A549 treated with RU486 at 1 μM for 4 hours (cell line): ENCODE measurements around the gene IZUMO4. TPM values are rescaled to one million over a fixed set of nuclear protein-coding genes. Genes with fewer than 3 reads are reported as not detected.

Source experiments
- total RNA-seq: library from RNA; stranded (reverse); fragments of 200-300 nt; extraction: Qiagen RNA extraction; gene quantifications from 5 replicates; pipeline ENCODE4 v1.2.3, GENCODE V29; 2022; ENCODE audit warnings: low read depth

Gene IZUMO4
- 0.17 to 0.66 TPM (median 0.41 TPM) in 5 replicates for total RNA-seq

GRCh38 chr19:2096480-2097202 is at the start of gene IZUMO4:
TSS of gene IZUMO4 (plus strand) at chr19:2096915. CDS start at chr19:2096946, 31 bp downstream.

DNA sequence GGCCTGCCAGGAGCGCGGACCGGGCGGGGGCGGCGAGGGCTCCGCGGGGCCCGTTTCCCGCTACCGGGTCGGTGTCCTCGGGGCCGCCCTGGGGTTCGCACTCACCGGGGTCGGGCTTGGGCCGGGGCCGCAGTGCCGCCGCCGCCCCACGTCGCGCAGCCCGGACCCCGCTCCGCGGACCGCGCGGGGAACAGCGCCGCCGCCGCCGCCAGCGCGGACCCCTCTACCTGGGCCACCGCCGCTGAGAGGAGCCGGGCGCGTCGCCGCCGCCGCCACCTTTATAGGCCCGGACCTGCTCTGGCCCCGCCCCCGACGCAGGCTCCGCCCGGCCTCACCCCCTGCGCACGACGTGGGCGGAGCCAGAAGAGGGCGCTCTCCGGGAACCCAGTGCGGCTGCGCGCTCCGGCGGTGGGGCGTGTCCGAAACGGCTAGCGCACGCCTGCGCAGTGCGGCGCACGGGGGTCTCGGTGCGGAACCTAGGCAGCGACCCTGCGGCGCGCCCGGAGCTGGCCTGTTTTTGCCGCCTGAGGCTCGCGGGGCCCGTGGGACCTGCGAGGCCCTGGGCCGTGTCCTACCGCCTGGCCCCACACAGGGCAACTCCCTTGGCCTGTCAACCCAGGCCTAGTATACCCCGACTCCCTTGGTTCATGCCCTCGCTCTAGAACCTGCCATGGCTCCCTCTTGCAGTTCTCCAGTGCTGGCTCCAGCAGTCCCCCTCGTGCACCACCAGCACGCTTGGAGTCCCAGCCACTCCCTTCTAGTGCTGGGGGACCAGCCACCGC is 45.5 kb upstream of the IZUMO4 start, which contains the start of gene MKNK2:
TSS of gene MKNK2 (minus strand) at position 254 of the 782 bp plus-strand sequence. CDS start 393 bp downstream, outside the sequence.

GRCh38 chr19:2096034-2096479 is 658 bp upstream of the IZUMO4 start, which contains the start of gene MOB3A:
TSS of gene MOB3A (minus strand) at chr19:2096326. CDS start at chr19:2078560, 17,766 bp downstream.

Other genes with a start within 250 kb of the IZUMO4 start
- 15.7 to 24.2 TPM (median 21.6 TPM) in 5 replicates for gene REXO1, start 248.4 kb upstream of the IZUMO4 start, total RNA-seq
- gene KLF16, start 233.3 kb upstream of the IZUMO4 start, total RNA-seq, result 13.9 to 32.7 TPM (median 26.1 TPM) in 5 replicates
- 18.9 to 40.1 TPM (median 36.1 TPM) in 5 replicates for gene ABHD17A, start 211.4 kb upstream of the IZUMO4 start, total RNA-seq
- 2.8 to 6.5 TPM (median 5.9 TPM) in 5 replicates for gene ADAT3, start 191.5 kb upstream of the IZUMO4 start, total RNA-seq
- 48.8 to 70.6 TPM (median 53.4 TPM) in 5 replicates for gene SCAMP4, start 191.5 kb upstream of the IZUMO4 start, total RNA-seq
- gene CSNK1G2, start 155.7 kb upstream of the IZUMO4 start, total RNA-seq, result 34.0 to 52.7 TPM (median 45.9 TPM) in 5 replicates
- 29.0 to 46.4 TPM (median 39.8 TPM) in 5 replicates for gene BTBD2, start 81.2 kb upstream of the IZUMO4 start, total RNA-seq
- 31.0 to 59.6 TPM (median 51.3 TPM) in 5 replicates for gene MKNK2, start 45.7 kb upstream of the IZUMO4 start, total RNA-seq
- gene MOB3A, start 589 bp upstream of the IZUMO4 start, total RNA-seq, result 8.8 to 11.4 TPM (median 9.8 TPM) in 5 replicates
- gene AP3D1, start 54.7 kb downstream of the IZUMO4 start, total RNA-seq, result 63.9 to 77.3 TPM (median 73.9 TPM) in 5 replicates
- gene DOT1L, start 67.0 kb downstream of the IZUMO4 start, total RNA-seq, result 10.3 to 19.6 TPM (median 16.6 TPM) in 5 replicates
- gene PLEKHJ1, start 139.4 kb downstream of the IZUMO4 start, total RNA-seq, result 34.1 to 57.8 TPM (median 53.5 TPM) in 5 replicates
- 63.2 to 77.0 TPM (median 74.4 TPM) in 5 replicates for gene SF3A2, start 139.9 kb downstream of the IZUMO4 start, total RNA-seq
- gene AMH, start 152.4 kb downstream of the IZUMO4 start, total RNA-seq, result 7.8 to 18.0 TPM (median 15.7 TPM) in 5 replicates
- 0.44 to 1.00 TPM (median 0.60 TPM) in 4 of 5 replicates, not detected in the other for gene JSRP1, start 159.5 kb downstream of the IZUMO4 start, total RNA-seq
- not detected in 5 replicates for gene PEAK3, start 185.3 kb downstream of the IZUMO4 start, total RNA-seq
- not detected in 5 replicates for gene LINGO3, start 211.2 kb downstream of the IZUMO4 start, total RNA-seq
- gene LSM7, start 231.7 kb downstream of the IZUMO4 start, total RNA-seq, result 135 to 166 TPM (median 148 TPM) in 5 replicates
- 13.3 to 24.3 TPM (median 20.0 TPM) in 5 replicates for gene SPPL2B, start 231.8 kb downstream of the IZUMO4 start, total RNA-seq